ENCODE results near the gene OR10A2.
"Not testable (repeated sequence)": the region's sequence is repeated elsewhere in the genome, so short reads cannot be mapped to it uniquely, and the experiment has no call there.

OR10A2 gene

DNA sequence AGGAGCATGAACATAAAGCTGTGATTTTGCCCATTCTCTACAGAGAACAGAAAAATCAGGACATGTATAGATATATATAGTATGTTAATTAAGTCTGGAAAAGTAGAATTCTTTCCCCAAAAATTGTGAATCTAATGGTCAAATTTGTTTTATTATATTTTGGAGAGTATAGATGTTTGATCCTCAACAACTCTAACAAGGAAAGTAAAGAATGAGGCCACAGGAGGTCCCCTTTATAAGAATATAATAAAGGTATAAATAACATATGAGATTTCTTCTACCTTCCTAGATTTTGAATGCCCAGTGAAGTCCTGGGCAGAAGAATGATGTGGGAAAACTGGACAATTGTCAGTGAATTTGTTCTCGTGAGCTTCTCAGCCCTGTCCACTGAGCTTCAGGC is 13.5 kb downstream of the OR10A2 start, which contains the start of gene OR10A4:
Gene OR10A4, plus strand, starts transcription at position 301 of the 400 bp plus-strand sequence. Its CDS starts 23 bp downstream, at position 324.
- H3K4me3 ChIP-seq (ENCODE audit: low read depth, low read length): no peak within 1 kb of the TSS
- TF ChIP-seq, protein P1, sequence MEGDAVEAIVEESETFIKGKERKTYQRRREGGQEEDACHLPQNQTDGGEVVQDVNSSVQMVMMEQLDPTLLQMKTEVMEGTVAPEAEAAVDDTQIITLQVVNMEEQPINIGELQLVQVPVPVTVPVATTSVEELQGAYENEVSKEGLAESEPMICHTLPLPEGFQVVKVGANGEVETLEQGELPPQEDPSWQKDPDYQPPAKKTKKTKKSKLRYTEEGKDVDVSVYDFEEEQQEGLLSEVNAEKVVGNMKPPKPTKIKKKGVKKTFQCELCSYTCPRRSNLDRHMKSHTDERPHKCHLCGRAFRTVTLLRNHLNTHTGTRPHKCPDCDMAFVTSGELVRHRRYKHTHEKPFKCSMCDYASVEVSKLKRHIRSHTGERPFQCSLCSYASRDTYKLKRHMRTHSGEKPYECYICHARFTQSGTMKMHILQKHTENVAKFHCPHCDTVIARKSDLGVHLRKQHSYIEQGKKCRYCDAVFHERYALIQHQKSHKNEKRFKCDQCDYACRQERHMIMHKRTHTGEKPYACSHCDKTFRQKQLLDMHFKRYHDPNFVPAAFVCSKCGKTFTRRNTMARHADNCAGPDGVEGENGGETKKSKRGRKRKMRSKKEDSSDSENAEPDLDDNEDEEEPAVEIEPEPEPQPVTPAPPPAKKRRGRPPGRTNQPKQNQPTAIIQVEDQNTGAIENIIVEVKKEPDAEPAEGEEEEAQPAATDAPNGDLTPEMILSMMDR (IDR thresholded peaks at IDR 0.05; ENCODE audit: low read depth, low read length, missing control alignments): no peak
- in situ Hi-C loops (cut with HindIII; ENCODE audit: low sequenced_read_pairs): no loop called here
- no peak for DNase-seq (ENCODE audit: low read depth)

DNA sequence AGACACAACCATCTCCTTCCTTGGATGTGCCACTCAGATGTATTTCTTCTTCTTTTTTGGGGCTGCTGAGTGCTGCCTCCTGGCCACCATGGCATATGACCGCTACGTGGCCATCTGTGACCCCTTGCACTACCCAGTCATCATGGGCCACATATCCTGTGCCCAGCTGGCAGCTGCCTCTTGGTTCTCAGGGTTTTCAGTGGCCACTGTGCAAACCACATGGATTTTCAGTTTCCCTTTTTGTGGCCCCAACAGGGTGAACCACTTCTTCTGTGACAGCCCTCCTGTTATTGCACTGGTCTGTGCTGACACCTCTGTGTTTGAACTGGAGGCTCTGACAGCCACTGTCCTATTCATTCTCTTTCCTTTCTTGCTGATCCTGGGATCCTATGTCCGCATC is 14.1 kb downstream of the OR10A2 start:
- no peak for DNase-seq (ENCODE audit: low read depth)
- in situ Hi-C loops (cut with HindIII; ENCODE audit: low sequenced_read_pairs): no loop called here
- no peak overlapping the region for H3K4me3 ChIP-seq (ENCODE audit: low read depth, low read length)
- TF ChIP-seq, protein P1 (IDR thresholded peaks at IDR 0.05; ENCODE audit: low read depth, low read length, missing control alignments): no peak

DNA sequence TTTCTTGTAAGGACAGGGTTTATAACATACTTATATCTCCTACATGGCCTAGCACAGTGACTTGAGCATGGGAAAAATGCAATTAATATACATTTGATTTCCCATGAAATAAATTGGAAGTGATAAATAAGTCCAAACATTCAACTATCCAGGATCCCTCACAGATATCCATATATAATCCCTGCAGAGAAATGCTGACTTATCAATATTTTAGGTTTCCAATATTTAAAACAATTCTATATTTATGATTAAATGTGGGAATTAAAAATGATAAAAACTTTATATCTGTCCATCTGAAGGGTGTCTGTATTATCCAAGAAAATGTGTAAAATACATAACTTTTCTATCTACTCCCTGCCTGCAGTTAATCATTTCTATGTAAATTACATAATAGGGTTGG is 19.9 kb downstream of the OR10A2 start:
- in situ Hi-C loops (cut with HindIII; ENCODE audit: low sequenced_read_pairs): no loop called here
- no peak for DNase-seq (ENCODE audit: low read depth)
- TF ChIP-seq, protein P1 (IDR thresholded peaks at IDR 0.05; ENCODE audit: low read depth, low read length, missing control alignments): no peak

DNA sequence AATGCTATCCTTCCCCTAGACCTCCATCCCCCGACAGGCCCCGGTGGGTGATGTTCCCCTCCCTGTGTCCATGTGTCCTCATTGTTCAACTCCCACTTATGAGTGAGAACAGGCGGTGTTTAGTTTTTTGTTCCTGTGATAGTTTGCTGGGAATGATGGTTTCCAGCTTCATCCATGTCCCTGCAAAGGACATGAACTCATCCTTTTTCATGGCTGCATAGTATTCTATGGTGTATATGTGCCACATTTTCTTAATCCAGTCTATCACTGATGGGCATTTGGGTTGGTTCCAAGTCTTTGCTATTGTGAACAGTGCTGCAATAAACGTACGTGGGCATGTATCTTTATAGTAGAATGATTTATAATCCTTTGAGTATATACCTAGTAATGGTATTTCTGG is 24.9 kb downstream of the OR10A2 start:
- in situ Hi-C loops (cut with HindIII; ENCODE audit: low sequenced_read_pairs); DNase-seq (ENCODE audit: low read depth); H3K4me3 ChIP-seq (ENCODE audit: low read depth, low read length): not testable (repeated sequence)

More for the DNA sequence above, 19.9 kb downstream of the OR10A2 start:
- H3K4me3 ChIP-seq (ENCODE audit: low read depth, low read length): no peak overlapping the region

DNA sequence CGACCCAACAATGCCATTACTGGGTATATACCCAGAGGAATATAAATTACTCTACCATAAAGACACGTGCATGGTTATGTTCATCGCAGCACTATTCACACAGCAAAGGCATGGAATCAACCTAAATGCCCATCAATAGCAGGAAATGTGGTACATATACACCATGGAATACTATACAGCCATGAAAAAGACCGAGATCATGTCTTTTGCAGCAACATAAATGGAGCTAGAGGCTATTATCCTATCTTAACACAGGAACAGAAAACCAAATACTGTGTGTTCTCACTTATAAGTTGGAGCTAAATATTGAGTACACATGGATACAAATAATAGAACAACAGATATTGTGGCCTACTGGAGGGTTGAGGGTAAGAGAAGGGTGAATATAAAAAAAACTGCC is 26.0 kb downstream of the OR10A2 start:
- TF ChIP-seq, protein P1 (IDR thresholded peaks at IDR 0.05; ENCODE audit: low read depth, low read length, missing control alignments): no peak
- in situ Hi-C loops (cut with HindIII; ENCODE audit: low sequenced_read_pairs): no loop called here
- DNase-seq (ENCODE audit: low read depth): no peak
- H3K4me3 ChIP-seq (ENCODE audit: low read depth, low read length): no peak overlapping the region

DNA sequence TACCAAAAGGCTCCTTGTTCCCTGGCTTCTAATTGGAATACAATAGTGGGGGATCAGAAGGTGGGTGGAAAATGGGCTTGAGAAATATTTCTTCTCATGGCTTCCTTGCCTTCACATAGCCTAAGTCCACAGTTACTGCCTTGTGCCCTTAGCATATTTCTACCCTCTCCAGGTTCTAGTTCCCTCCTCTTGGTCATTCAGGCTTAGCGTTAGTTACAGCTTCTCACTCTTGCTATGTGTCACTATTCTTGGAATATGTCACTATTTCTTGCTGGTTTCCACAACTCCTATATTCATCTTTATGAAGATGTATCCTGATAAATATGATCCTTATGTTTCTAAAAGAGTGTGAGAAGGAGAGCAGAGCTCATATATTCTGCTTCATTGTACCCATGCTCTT is 27.0 kb downstream of the OR10A2 start:
- in situ Hi-C loops (cut with HindIII; ENCODE audit: low sequenced_read_pairs): no loop called here
- H3K4me3 ChIP-seq (ENCODE audit: low read depth, low read length): no peak overlapping the region
- TF ChIP-seq, protein P1 (IDR thresholded peaks at IDR 0.05; ENCODE audit: low read depth, low read length, missing control alignments): no peak
- no peak for DNase-seq (ENCODE audit: low read depth)

DNA sequence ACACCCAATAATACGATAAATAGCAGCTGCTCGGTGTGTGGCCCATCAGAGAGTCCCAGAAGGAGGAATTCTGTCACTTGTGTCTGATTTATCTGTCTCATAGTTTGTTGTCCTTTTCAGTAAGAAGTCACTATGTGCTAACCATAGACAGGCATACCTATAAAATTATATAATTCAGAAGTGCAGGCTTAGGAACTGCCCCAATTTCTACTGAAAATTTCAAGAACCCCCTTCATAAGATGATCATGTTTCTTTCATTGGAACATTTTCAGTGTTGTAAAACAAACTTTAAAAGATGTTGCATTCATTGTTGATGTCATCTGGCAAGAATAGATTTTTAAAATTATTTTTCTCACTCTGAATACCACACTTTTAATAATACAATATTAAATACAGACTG is 29.5 kb downstream of the OR10A2 start, which contains the start of gene OR2D2:
Gene OR2D2, minus strand, starts transcription at position 101 of the 400 bp plus-strand sequence. Its CDS starts 0 bp downstream, at position 101.
- no peak for DNase-seq (ENCODE audit: low read depth)
- TF ChIP-seq, protein P1 (IDR thresholded peaks at IDR 0.05; ENCODE audit: low read depth, low read length, missing control alignments): no peak
- no peak within 1 kb of the TSS for H3K4me3 ChIP-seq (ENCODE audit: low read depth, low read length)
- in situ Hi-C loops (cut with HindIII; ENCODE audit: low sequenced_read_pairs): no loop called here

Data from astrocyte of the cerebellum (primary cell).